OCI-LY7 (cell line): ENCODE measurements around the gene TICRR. TPM values are rescaled to one million over a fixed set of nuclear protein-coding genes. Genes with fewer than 3 reads are reported as not detected.

Experiments
- BruUV-seq: library from RNA; stranded (reverse); fragments of 400-500 nt; replicated peaks from 2 replicates; lab custom pipeline; 2021; lab: Mats Ljungman, UMichigan
- CTCF ChIA-PET: fragments of 300-600 bp; sonication (Branson Sonifier 250); formaldehyde crosslinking; loops from one replicate; lab custom pipeline; 2022; ENCODE audit warnings: antibody characterized with exemption; ENCODE audit not compliant: unreplicated experiment; lab: Charles Lee
- POLR2A ChIA-PET: fragments of 300-600 bp; sonication (Branson Sonifier 250); formaldehyde crosslinking; loops from one replicate; lab custom pipeline; 2022; ENCODE audit warnings: antibody characterized with exemption; lab: Charles Lee
- DNase-seq: peaks from one replicate; pipeline ENCODE4 v3.0.0-alpha.2; 2015; ENCODE audit warnings: low spot score
- H2AFZ ChIP-seq: fragments of 200-600 bp; sonication (generic), shearing (Covaris generic); 2 replicates; pipeline ENCODE4 v1.6.1; 2014; ENCODE audit warnings: mild to moderate bottlenecking, antibody characterized with exemption, low read length, moderate library complexity
- H3K27ac ChIP-seq: fragments of 200-600 bp; sonication (generic); 2 replicates; pipeline ENCODE4 v1.5.1; 2014; ENCODE audit warnings: mixed run types, low read depth, mild to moderate bottlenecking, moderate library complexity, low read length, inconsistent platforms; ENCODE audit not compliant: poor library complexity, severe bottlenecking
- H3K36me3 ChIP-seq: fragments of 200-600 bp; sonication (generic); 2 replicates; pipeline ENCODE4 v1.6.1; 2014; ENCODE audit warnings: mild to moderate bottlenecking, antibody characterized with exemption, low read length, moderate library complexity, mixed read lengths; ENCODE audit not compliant: insufficient read depth
- H3K4me1 ChIP-seq: fragments of 200-600 bp; sonication (generic); 2 replicates; pipeline ENCODE4 v1.5.1; 2014; ENCODE audit warnings: mild to moderate bottlenecking, low read length; ENCODE audit not compliant: insufficient read depth, poor library complexity, severe bottlenecking
- H3K4me2 ChIP-seq: fragments of 200-600 bp; sonication (generic); 2 replicates; pipeline ENCODE4 v1.6.1; 2014; ENCODE audit warnings: mild to moderate bottlenecking, low read length
- H3K4me3 ChIP-seq: fragments of 200-600 bp; sonication (generic); 2 replicates; pipeline ENCODE4 v1.5.1; 2014; ENCODE audit warnings: mild to moderate bottlenecking, low read depth, low read length; ENCODE audit not compliant: poor library complexity, severe bottlenecking
- H3K79me2 ChIP-seq: fragments of 200-600 bp; sonication (generic); 2 replicates; pipeline ENCODE4 v1.6.1; 2016; ENCODE audit warnings: low read depth, mild to moderate bottlenecking, low read length, moderate library complexity, mixed read lengths; ENCODE audit not compliant: insufficient read depth
- H3K9me2 ChIP-seq: fragments of 200-600 bp; sonication (generic); 2 replicates; pipeline ENCODE4 v1.6.1; 2016; ENCODE audit warnings: mild to moderate bottlenecking, low read length, mixed read lengths; ENCODE audit not compliant: insufficient read depth
- H3K9me3 ChIP-seq: fragments of 200-600 bp; sonication (generic); 2 replicates; pipeline ENCODE4 v1.6.1; 2014; ENCODE audit warnings: mild to moderate bottlenecking, mixed run types, low read length, mixed read lengths
- H4K20me1 ChIP-seq: fragments of 200-600 bp; sonication (generic); 2 replicates; pipeline ENCODE4 v1.6.1; 2014; ENCODE audit warnings: mild to moderate bottlenecking, antibody characterized with exemption, low read length, moderate library complexity, mixed read lengths; ENCODE audit not compliant: insufficient read depth
- CTCF ChIP-seq: fragments of 200-600 bp; sonication (generic); conservative IDR thresholded peaks from 2 replicates; pipeline ENCODE4 v1.5.1; 2014; ENCODE audit warnings: mild to moderate bottlenecking, antibody characterized with exemption, low read length, moderate library complexity, mixed read lengths
- EZH2phosphoT487 ChIP-seq: fragments of 200-600 bp; sonication (generic); IDR thresholded peaks from 2 replicates; pipeline ENCODE4 v1.6.1; 2018; ENCODE audit warnings: low read depth, borderline replicate concordance, mild to moderate bottlenecking, mixed run types, antibody characterized with exemption, low read length, moderate library complexity, mixed read lengths
- intact Hi-C: fragments of 100-400 bp; cut with micrococcal nuclease; formaldehyde crosslinking; loops from one replicate; pipeline ENCODE4 v1.10.0; 2022; ENCODE audit not compliant: unreplicated experiment
- total RNA-seq, 2 experiments: library from RNA; depleted of rRNA in 1 of 2; stranded (reverse); fragments of >200 nt in 1 of 2; shearing (Covaris generic) in 1 of 2; gene quantifications; 2 replicates each; pipeline ENCODE4 v1.2.3, GENCODE V29; 2014 to 2022

TICRR gene
- total RNA-seq, 2 experiments from 2014 or later: 25.9 to 44.4 TPM

DNA sequence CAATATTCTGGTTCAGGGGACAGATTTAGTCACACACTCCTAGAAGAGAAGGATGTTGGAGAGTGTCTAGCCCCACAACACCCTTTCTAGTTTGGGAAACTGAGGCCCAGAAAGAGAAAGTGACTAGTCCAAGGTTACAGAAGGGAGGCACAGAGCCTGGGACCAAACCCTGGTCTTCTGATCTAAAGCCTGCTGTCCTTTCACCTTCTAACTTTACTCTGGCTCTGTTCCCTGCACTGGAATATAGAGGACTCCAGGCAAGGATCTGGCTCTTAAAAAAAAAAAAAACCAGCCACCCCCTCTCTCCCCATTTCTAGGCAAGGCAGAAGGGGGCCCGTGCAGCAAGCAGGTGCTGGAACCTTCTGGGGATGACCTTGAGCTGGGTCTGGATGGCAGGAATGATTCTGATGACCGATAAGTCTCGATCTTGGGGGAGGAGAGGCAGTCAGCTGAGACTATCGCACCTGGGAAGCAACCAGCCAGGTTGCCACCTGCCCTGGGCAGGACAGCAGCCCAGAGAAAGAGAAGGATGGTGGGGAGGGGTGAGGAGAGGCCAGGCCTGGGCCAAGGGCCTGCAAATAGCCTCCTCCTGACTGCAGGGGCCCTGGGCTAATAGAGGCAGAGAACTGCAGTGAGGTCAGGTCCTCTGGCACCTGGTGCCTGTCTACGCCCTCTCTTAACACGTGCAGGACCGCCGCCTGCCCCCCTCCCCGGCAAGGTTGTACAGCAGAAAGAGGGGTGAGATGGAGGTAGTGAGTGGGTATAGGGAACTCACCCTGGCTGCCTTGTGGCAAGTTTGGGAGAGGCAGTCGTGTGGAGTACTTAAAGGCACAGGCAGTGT, 48.4 kb upstream of the TICRR start:
- no TSS peak for BruUV-seq
- CTCF ChIA-PET: no interaction called here

DNA sequence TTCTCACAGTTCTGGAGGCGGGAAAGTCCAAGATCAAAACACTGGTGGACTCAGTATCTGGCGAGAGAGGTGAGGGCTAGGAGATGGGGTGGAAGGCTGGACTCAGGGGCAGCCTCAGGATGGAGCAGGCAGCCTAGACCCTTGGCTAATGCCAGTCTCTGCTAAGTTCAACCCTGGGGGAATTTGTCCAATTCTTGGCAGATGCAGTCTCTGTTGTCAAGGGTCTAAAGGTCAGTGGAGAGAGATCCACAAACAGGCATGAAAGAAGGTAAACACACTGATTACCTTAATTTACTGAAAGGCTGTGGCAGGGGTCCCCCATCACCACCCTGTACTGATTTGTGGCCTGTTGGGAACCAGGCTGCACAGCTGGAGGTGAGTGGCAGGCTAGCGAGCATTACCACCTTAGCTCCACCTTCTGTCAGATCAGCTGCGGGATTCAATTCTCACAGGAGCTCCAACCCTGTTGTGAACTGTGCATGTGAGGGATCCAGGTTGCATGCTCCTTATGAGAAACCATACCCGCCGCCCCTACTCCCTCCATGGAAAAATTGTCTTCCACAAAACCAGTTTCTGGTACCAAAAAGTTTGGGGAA, 46.4 kb upstream of the TICRR start:
- no peaks in the 10 kb centered on the region for H3K36me3 ChIP-seq
- no peaks in the 10 kb centered on the region for H4K20me1 ChIP-seq
- H3K9me2 ChIP-seq: no peaks in the 10 kb centered on the region
- DNase-seq: no peak
- ChIA-PET CTCF (no interaction called here), POLR2A (no interaction called here)
- no peaks in the 10 kb centered on the region for H3K79me2 ChIP-seq
- intact Hi-C loops: no loop called here
- no peaks in the 10 kb centered on the region for H3K9me3 ChIP-seq
- no peaks in the 10 kb centered on the region for H3K4me1 ChIP-seq
- no peak overlapping the region for H3K27ac ChIP-seq
- H2AFZ ChIP-seq: no peak overlapping the region
- no TSS peak for BruUV-seq
- H3K4me2 ChIP-seq: no peak overlapping the region
- no peak for TF ChIP-seq EZH2phosphoT487
- no peak for TF ChIP-seq CTCF
- no peak overlapping the region for H3K4me3 ChIP-seq

More for the DNA sequence above, 48.4 kb upstream of the TICRR start:
- H3K79me2 ChIP-seq: no peaks in the 10 kb centered on the region
- POLR2A ChIA-PET: no interaction called here
- no peaks in the 10 kb centered on the region for H3K9me3 ChIP-seq
- no peak overlapping the region for H3K27ac ChIP-seq
- no peaks in the 10 kb centered on the region for H4K20me1 ChIP-seq
- H3K4me1 ChIP-seq: no peaks in the 10 kb centered on the region
- no peaks in the 10 kb centered on the region for H3K36me3 ChIP-seq
- intact Hi-C loops: no loop called here
- no peak overlapping the region for H3K4me3 ChIP-seq
- DNase-seq: no peak
- H3K4me2 ChIP-seq: no peak overlapping the region
- no peaks in the 10 kb centered on the region for H3K9me2 ChIP-seq
- TF ChIP-seq EZH2phosphoT487 (no peak), CTCF (no peak)
- H2AFZ ChIP-seq: no peak overlapping the region

DNA sequence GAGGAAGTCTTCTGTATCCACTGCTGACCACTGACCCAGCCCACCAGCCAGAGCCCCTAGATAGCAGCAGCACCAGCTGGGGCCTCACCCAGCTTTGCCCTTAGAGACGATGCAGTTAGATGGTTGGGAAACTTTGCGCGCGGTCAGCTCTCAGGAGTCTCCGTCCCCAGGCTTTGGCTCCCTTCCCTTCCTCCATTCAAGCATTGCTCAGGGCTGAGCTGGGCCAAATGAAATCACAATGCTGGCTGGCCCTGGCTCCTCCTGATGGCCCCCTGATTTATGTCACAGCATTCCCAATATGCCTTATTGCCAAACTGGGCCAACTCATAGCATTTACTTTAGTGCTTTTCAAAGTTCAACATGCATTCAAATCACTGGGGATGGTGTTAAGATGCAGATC, 44.3 kb upstream of the TICRR start:
- H3K36me3 ChIP-seq: no peaks in the 10 kb centered on the region
- H3K9me3 ChIP-seq: no peaks in the 10 kb centered on the region
- H2AFZ ChIP-seq: no peak overlapping the region
- H3K79me2 ChIP-seq: no peaks in the 10 kb centered on the region
- H3K4me2 ChIP-seq: no peak overlapping the region
- H4K20me1 ChIP-seq: no peaks in the 10 kb centered on the region
- no peak overlapping the region for H3K4me3 ChIP-seq
- H3K27ac ChIP-seq: no peak overlapping the region
- ChIA-PET POLR2A (interaction anchor here (0.9 kb wide), 1 partner anchor 9 kb away, joined by 4 read pairs; no protein-coding TSS in a partner anchor), CTCF (no interaction called here)
- no peaks in the 10 kb centered on the region for H3K9me2 ChIP-seq
- TF ChIP-seq EZH2phosphoT487: no peak
- no peak for TF ChIP-seq CTCF
- H3K4me1 ChIP-seq: no peaks in the 10 kb centered on the region
- BruUV-seq: no TSS peak
- intact Hi-C loops: no loop called here
- DNase-seq: no peak
